Esophagus mucosa (tissue), 1 donor: ENCODE data around the gene IGF2. TPM values are rescaled to one million over a fixed set of nuclear protein-coding genes. Genes with fewer than 3 reads are reported as not detected.

Experiments used
- ATAC-seq: fragments of 200-7000 bp; cut with Tn5 transposase; one replicate; pipeline ENCODE4 v1.9.1; 2020
- total RNA-seq: library from RNA; stranded (reverse); gene quantifications from one replicate; pipeline ENCODE4 v1.2.4, GENCODE V29; 2023
- donor health status: DM: yes; HTN: yes; CAD: no.

The IGF2 gene
- total RNA-seq, 1 donor from 2014 or later, result 1.6 TPM

- no peak for ATAC-seq
These were observed 48.7 kb downstream of the IGF2 start for GRCh38 chr11:2090172-2091111.

DNA sequence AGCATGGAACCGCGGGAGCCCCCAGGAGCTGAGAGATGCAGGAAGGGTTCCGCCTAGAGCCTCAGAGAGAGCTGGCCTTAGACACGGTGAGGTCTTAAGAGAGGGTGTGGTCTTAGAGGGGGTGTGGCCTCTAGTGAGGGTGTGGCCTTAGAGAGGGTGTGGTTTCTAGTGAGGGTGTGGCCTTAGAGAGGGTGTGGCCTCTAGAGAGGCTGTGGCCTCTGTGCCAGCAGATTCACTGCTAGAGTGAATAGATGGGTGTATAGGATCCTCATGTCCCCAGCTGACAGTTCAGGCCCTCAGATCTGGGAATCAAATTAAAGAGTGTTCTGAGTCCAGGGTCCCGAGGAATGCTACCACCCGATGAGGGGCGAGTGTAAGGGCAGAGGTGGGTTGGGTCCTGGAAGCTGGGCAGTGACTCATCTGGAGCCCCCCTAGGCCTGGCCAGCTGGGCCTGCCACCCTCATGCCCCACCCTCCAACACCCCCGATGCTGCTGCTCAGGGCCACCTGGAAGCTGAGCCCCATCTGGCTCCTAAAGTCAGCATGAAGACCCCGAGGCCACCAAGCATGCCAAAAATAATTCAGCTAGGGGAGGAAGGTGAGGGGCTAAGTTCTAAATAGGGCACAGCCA, 49.5 kb downstream of the IGF2 start:
- peak; percentile 48 for ATAC-seq

GRCh38 chr11:2088746-2089535, 50.2 kb downstream of the IGF2 start:
- no peak for ATAC-seq

DNA sequence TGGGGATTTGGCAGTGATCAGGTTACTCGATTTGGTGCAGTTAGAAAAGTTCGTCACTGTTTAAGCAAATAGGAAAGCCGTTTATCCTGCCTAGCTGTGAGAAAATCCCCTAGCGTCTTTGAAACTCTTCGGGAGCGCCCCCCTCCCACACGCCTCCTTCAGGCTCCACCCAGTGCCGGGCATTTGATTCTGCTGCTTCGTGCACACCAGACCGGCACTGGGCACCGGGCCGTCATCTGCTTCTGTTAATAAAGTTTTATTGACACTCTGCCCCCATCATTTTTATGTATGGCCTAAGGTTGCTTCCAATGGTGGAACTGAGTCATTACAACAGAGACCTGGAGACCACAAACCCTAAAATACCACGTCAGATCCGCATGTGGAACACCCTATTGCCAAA, 50.9 kb downstream of the IGF2 start:
- ATAC-seq, result no peak

GRCh38 chr11:2086239-2087040, 52.7 kb downstream of the IGF2 start:
- peak; percentile 26 for ATAC-seq

GRCh38 chr11:2085251-2086066, 53.7 kb downstream of the IGF2 start:
- no peak for ATAC-seq

- ATAC-seq, result no peak
These were observed 54.5 kb downstream of the IGF2 start for GRCh38 chr11:2084721-2085120.

Other genes with a start within 250 kb of the IGF2 start
- not detected for gene PRR33, start 247.5 kb downstream of the IGF2 start, total RNA-seq
- gene TNNT3, start 219.7 kb downstream of the IGF2 start, total RNA-seq, result 0.40 TPM
- gene MRPL23, start 192.1 kb downstream of the IGF2 start, total RNA-seq, result 44.4 TPM
- 6.5 TPM for gene H19, start 141.5 kb downstream of the IGF2 start, total RNA-seq
- not detected for gene INS, start 21.8 kb upstream of the IGF2 start, total RNA-seq
- 0.40 TPM for gene TH, start 32.4 kb upstream of the IGF2 start, total RNA-seq
- gene ASCL2, start 131.2 kb upstream of the IGF2 start, total RNA-seq, result 2.0 TPM
- 0.08 TPM for gene C11orf21, start 162.5 kb upstream of the IGF2 start, total RNA-seq
- not detected for gene TSPAN32, start 162.6 kb upstream of the IGF2 start, total RNA-seq
- gene CD81, start 237.9 kb upstream of the IGF2 start, total RNA-seq, result 150 TPM